ENCODE results near the gene TMEM178B.

DNA sequence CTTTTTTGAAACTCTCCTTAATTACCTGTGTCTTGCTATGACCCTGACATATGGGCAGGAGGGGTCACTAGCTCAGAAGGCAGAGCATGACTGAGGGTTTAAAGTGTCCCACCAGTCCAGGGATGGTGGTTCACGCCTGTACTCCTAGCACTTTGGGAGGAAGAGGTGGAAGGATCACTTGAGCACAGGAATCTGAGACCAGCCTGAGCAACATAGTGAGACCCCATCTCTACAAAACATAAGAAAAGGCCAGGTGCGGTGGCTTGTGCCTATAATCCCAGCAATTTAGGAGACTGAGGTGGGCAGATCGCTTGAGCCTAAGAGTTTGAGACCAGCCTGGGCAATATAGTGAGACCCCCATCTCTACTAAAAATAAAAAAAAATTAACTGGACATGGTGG, 133.8 kb downstream of the TMEM178B start:
- TF ChIP-seq EZH2 (IDR thresholded peaks at IDR 0.05; ENCODE audit: low read length): no peak
- TF ChIP-seq, protein P1, sequence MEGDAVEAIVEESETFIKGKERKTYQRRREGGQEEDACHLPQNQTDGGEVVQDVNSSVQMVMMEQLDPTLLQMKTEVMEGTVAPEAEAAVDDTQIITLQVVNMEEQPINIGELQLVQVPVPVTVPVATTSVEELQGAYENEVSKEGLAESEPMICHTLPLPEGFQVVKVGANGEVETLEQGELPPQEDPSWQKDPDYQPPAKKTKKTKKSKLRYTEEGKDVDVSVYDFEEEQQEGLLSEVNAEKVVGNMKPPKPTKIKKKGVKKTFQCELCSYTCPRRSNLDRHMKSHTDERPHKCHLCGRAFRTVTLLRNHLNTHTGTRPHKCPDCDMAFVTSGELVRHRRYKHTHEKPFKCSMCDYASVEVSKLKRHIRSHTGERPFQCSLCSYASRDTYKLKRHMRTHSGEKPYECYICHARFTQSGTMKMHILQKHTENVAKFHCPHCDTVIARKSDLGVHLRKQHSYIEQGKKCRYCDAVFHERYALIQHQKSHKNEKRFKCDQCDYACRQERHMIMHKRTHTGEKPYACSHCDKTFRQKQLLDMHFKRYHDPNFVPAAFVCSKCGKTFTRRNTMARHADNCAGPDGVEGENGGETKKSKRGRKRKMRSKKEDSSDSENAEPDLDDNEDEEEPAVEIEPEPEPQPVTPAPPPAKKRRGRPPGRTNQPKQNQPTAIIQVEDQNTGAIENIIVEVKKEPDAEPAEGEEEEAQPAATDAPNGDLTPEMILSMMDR (optimal IDR thresholded peaks at IDR 0.05 in 1 of 3, IDR thresholded peaks at IDR 0.05 in 1 of 3, conservative IDR thresholded peaks at IDR 0.05 in 1 of 3; ENCODE audit: extremely low read depth in 1 of 3, insufficient read depth in 2 of 3, low read length in 3 of 3): no peak
